NT2/D1 (cell line): Measurements from ENCODE around the gene GON4L.

Experiments used
- YY1 ChIP-seq: IDR thresholded peaks from 2 replicates; pipeline ENCODE4 v1.6.1; 2011; ENCODE audit not compliant: insufficient read length, insufficient read depth
- ZNF274 ChIP-seq: IDR thresholded peaks from 2 replicates; pipeline ENCODE4 v1.6.1; 2011; ENCODE audit warnings: mild to moderate bottlenecking, low read depth, low read length

- no peak for TF ChIP-seq ZNF274
- no peak for TF ChIP-seq YY1
These were observed 25.2 kb upstream of the GON4L start for GRCh38 chr1:155882235-155882634.
